Mammary epithelial cell (primary cell): ENCODE results near the gene AQP9.

ENCODE experiments used
- CTCF ChIP-seq, 2 donors: IDR thresholded peaks in 1 of 2; conservative IDR thresholded peaks in 1 of 2; 2 replicates each; pipeline ENCODE4 v1.5.1; 2011 to 2012; ENCODE audit warnings: inconsistent platforms in 2 of 2, low read length in 2 of 2, mild to moderate bottlenecking in 2 of 2, control low read depth in 1 of 2, low read depth in 1 of 2; ENCODE audit not compliant: insufficient read depth in 1 of 2; ENCODE audit errors: extremely low read depth in 1 of 2
- EZH2 ChIP-seq: IDR thresholded peaks from 2 replicates; pipeline ENCODE4 v1.6.1; 2012; ENCODE audit warnings: low read length, inconsistent platforms, borderline replicate concordance

GRCh38 chr15:58167095-58167691 is 29.0 kb downstream of the AQP9 start:
- TF ChIP-seq CTCF (conservative IDR thresholded peaks at IDR 0.05 in 1 of 2, IDR thresholded peaks at IDR 0.05 in 1 of 2; ENCODE audit: extremely low read depth in 1 of 2, insufficient read depth in 1 of 2, low read depth in 1 of 2, low read length in 2 of 2) (no peak), EZH2 (no peak)
